NCI-H2227 treated with DMSO at 0.1 percent for 48 hours (cell line): Measurements from ENCODE around the gene CPOX.

Experiments used
- DNase-seq: peaks from one replicate; lab custom pipeline; 2025; lab: John Stamatoyannopoulos, UW

CPOX gene

GRCh38 chr3:98534168-98534567, 59.2 kb downstream of the CPOX start:
- no peak for DNase-seq

- DNase-seq = no peak
Measured at GRCh38 chr3:98532709-98533571, 60.5 kb downstream of the CPOX start.

- DNase-seq = no peak
Measured at GRCh38 chr3:98532275-98532637, 61.2 kb downstream of the CPOX start.

GRCh38 chr3:98531622-98532274, 61.7 kb downstream of the CPOX start, which contains the start of gene GPR15:
GPR15 (plus strand) TSS chr3:98531978; CDS start chr3:98532034, 56 bp downstream.
- no peak for DNase-seq

- DNase-seq = no peak
Measured at GRCh38 chr3:98530676-98531075, 62.7 kb downstream of the CPOX start.

- DNase-seq = no peak
Measured at GRCh38 chr3:98529856-98530459, 63.5 kb downstream of the CPOX start.
